PFSK-1 (cell line): ENCODE results near the gene FAM13C.

Source experiments
- POLR2AphosphoS5 ChIP-seq: IDR thresholded peaks from 2 replicates; pipeline ENCODE4 v1.6.1; 2012; ENCODE audit warnings: low read depth, mild to moderate bottlenecking, control low read depth, low read length, moderate library complexity
- TAF1 ChIP-seq: IDR thresholded peaks from 2 replicates; pipeline ENCODE4 v1.6.1; 2012; ENCODE audit warnings: low read length, control low read depth, borderline replicate concordance; ENCODE audit not compliant: insufficient read depth
- TF ChIP-seq, protein P1 (sequence below), 2 experiments: IDR thresholded peaks; 2 replicates each; pipeline versions ENCODE4 v1.6.1 to v1.8.0; 2011 to 2012; ENCODE audit warnings: low read depth in 2 of 2, low read length in 2 of 2, control low read depth in 1 of 2, inconsistent platforms in 1 of 2, mild to moderate bottlenecking in 1 of 2, moderate library complexity in 1 of 2; ENCODE audit not compliant: insufficient read depth in 1 of 2

DNA sequence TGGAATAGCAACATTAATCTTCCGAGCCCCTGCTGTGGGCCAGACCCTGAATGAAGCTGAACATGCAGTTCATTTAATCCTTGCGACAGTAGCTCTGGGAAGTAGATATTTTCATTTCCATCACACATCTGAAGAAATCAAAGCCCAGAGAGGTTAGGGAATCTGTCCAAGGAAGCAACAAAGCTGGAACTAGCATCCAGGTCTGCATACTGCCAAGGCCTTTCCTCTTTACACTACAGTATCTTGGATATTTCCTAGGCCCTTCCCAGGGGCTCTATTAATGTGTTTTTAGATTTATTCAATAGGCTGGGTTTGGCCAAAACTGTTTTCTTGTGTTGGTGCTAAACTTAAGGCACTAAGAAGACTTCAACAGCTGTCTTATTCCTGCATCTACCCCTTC is 48.1 kb downstream of the FAM13C start:
- TF ChIP-seq, protein P1, sequence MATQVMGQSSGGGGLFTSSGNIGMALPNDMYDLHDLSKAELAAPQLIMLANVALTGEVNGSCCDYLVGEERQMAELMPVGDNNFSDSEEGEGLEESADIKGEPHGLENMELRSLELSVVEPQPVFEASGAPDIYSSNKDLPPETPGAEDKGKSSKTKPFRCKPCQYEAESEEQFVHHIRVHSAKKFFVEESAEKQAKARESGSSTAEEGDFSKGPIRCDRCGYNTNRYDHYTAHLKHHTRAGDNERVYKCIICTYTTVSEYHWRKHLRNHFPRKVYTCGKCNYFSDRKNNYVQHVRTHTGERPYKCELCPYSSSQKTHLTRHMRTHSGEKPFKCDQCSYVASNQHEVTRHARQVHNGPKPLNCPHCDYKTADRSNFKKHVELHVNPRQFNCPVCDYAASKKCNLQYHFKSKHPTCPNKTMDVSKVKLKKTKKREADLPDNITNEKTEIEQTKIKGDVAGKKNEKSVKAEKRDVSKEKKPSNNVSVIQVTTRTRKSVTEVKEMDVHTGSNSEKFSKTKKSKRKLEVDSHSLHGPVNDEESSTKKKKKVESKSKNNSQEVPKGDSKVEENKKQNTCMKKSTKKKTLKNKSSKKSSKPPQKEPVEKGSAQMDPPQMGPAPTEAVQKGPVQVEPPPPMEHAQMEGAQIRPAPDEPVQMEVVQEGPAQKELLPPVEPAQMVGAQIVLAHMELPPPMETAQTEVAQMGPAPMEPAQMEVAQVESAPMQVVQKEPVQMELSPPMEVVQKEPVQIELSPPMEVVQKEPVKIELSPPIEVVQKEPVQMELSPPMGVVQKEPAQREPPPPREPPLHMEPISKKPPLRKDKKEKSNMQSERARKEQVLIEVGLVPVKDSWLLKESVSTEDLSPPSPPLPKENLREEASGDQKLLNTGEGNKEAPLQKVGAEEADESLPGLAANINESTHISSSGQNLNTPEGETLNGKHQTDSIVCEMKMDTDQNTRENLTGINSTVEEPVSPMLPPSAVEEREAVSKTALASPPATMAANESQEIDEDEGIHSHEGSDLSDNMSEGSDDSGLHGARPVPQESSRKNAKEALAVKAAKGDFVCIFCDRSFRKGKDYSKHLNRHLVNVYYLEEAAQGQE (IDR thresholded peaks at IDR 0.05; ENCODE audit: insufficient read depth in 1 of 2, low read depth in 2 of 2, low read length in 2 of 2) = no peak
- TF ChIP-seq POLR2AphosphoS5 (no peak), TAF1 (no peak)
